Measurements from ENCODE around the gene ZNF423.
"Not testable (repeated sequence)": the region's sequence is repeated elsewhere in the genome, so short reads cannot be mapped to it uniquely, and the experiment has no call there.

Gene ZNF423

GRCh38 chr16:49575346-49576172, 280.4 kb downstream of the ZNF423 start:
- peak; percentile 84 to 88 for DNase-seq

GRCh38 chr16:49574826-49575225, 281.1 kb downstream of the ZNF423 start:
- DNase-seq = no peak

DNA sequence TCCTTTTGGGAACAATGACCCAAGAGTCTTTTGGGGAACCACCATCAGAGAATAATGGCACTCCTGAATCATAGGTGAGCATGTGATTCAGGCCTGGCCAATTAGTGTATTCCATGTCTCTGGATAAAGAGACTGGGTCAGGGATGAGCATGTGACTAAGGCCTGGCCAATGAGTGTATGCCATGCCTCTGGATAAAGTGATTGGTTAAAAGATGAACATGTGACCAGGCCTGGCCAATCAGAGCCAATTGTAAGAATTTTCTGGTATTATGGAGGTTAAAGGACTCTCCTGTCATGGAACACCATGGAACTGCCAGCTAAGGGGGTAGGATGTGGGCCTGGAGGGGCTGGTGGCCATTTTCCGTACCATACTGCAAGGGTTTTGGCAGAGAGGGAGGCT, 288.0 kb downstream of the ZNF423 start:
- no peak for DNase-seq

GRCh38 chr16:49566432-49566831, 289.5 kb downstream of the ZNF423 start:
- DNase-seq = no peak

- DNase-seq = no peak
Observed at GRCh38 chr16:49564496-49565229, 291.2 kb downstream of the ZNF423 start.

DNA sequence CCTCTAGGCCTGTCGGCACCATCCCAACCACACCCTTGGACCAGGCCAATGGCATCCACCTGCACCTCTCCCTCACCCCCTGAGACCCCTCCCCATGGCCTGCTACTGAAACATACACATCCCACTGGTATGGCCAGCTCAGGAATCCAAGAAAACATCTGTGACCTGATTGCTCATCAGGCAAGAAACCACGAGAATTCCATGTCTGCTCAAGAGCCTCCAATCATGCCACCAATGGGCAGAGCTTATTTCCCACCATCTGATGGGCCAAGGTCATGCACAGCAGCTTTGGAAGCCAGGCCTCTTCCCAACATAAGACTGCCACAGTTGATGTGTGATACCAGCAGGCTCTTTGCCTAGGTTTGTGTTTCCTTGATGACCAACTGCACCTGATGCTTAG, 292.2 kb downstream of the ZNF423 start:
- DNase-seq = no peak

GRCh38 chr16:49562894-49563293, 293.0 kb downstream of the ZNF423 start:
- DNase-seq = not testable (repeated sequence)

GRCh38 chr16:49562228-49562627, 293.7 kb downstream of the ZNF423 start:
- DNase-seq = no peak

DNA sequence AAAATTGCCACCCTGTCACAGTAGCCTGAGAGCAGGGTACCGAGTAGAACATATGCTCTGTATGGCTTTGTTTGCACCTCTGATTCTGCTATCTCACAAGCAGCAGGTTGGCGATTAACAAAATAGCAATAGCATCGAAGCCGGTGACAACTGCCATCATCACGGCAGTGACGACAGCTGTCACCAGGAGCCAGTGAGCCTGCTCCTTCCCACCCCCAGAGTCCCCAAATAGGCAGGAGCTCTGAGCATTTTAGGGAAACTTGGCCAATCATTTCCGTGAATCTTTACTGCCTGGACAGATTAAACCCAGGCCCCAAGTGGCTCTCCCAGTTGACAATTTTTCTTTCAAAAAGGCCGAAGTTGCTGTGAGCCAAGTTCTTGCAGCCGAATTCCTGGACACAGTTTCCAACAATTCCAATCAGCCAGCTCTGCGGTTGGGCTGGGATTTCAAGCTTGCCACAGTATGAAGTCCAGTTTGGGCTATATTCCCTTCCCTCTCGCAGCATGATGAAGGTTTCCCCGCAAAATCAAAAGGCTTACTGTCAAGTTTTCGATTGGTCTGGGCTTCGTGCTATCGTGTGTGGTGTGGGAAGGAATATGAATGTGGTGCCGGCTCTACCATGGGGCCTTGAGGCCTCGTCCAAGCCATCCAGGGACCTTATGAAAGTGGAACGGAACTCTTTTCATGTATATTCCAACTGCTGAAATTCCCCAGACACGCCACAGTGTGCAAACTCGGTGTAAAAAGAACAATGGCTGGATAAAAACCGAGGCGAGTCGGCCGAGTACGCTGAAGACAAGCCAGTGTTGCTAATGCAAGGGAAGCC, 295.7 kb downstream of the ZNF423 start:
- no peak for DNase-seq

GRCh38 chr16:49559242-49559641, 296.7 kb downstream of the ZNF423 start:
- DNase-seq = no peak

DNA sequence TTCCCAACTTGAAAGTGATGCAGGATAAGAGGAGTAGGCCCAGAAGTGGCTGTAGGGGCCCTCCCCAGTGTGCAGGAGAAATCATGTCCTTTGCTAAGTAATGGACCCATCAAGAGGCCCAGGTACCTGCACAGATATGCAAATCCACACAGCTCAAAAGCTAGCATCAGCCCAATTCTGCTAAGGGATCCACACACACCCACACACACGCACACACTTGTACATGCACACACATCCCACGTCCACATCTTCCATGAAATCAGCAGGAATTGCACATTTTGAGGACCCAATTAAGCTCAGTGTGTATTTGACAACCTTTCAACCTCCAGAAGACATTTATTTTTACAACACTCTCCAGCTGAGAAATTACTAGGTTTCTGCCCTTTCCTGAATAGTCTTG, 297.5 kb downstream of the ZNF423 start:
- no peak for DNase-seq

DNA sequence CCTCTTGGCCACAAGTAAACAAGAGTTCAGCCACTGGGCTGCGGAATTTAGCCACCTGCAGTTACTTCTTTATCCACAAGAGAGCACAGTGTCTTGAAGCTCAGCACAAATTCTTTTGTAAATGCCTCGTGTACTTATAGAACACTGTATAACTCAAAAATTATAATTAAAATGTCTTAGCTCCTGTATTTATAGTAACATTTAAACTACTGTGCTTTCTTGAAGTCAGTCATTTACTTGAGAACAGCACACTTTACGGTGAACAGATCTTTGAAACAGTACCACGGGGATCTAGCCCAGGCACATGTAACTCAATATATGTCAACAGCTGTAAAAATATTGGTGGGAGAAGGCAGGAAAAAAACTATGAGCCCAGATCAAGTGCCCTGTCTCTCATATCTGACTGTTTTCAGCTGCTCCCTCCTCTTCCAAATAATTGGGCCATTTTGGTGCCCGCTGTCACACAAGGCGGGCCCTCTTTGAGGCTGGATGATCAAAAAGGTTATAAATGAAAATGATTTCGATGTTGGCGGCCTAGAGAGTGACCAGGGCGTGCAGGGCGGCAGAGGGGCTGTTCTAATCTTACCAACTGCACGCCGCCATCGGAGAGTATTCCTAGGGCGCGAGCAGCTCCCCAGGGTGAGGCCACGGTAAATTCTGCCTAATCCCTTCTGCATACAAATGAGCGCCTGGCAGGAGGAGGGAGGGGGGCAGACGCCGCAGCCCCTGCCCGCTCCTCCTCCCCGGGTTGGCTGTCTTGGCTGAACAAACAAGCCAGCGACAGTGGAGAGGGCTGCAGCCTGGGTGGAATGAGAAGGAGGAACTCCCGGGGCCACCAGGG, 299.1 kb downstream of the ZNF423 start:
- no peak for DNase-seq

- DNase-seq = no peak
Observed at GRCh38 chr16:49556249-49556605, 299.7 kb downstream of the ZNF423 start.

GRCh38 chr16:49554681-49555080, 301.2 kb downstream of the ZNF423 start:
- no peak for DNase-seq

- DNase-seq = no peak
Observed at GRCh38 chr16:49552313-49552928, 303.5 kb downstream of the ZNF423 start.

- no peak for DNase-seq
Observed at GRCh38 chr16:49550666-49551065, 305.2 kb downstream of the ZNF423 start.

DNA sequence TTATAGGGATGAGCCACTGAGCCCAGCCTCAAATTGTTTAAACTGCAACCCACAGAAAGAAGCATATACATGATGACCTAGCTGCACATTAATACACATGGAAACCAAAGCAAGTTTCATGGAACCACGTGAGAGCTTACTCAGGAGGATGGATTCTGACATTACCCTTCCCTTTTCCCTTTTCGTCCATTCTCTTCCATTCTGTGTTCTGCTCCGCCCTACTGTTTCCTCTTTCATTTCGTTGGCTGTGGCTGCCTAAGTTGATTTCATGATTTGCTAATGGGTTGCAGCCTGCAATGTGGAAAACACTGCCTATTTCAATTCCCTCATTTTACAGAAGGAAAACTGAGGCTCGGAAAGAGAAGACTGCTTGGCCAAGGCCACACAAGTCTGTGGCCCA, 305.8 kb downstream of the ZNF423 start:
- DNase-seq = no peak

GRCh38 chr16:49548325-49548970, 307.5 kb downstream of the ZNF423 start:
- DNase-seq = no peak

GRCh38 chr16:49547448-49547847, 308.5 kb downstream of the ZNF423 start:
- no peak for DNase-seq

DNA sequence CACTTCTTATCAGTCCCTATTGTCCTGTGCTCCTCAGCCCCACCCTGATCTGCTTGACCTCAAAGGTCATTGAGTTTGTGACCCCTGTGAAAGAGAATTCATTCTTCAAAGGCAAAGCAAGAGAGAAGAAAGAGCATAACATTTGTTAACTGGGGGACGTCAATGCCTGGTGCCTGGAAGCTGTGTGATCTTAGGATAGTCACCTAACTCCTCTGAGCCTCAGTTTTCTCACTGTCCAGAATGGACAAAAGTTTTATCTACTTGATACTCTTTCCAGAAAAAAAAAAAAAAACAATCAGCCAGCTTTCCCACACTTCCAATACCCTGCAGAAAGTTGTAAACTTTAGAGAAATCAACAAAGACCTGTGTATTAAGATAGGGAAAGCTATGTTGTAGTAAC, 309.2 kb downstream of the ZNF423 start:
- DNase-seq = no peak

DNA sequence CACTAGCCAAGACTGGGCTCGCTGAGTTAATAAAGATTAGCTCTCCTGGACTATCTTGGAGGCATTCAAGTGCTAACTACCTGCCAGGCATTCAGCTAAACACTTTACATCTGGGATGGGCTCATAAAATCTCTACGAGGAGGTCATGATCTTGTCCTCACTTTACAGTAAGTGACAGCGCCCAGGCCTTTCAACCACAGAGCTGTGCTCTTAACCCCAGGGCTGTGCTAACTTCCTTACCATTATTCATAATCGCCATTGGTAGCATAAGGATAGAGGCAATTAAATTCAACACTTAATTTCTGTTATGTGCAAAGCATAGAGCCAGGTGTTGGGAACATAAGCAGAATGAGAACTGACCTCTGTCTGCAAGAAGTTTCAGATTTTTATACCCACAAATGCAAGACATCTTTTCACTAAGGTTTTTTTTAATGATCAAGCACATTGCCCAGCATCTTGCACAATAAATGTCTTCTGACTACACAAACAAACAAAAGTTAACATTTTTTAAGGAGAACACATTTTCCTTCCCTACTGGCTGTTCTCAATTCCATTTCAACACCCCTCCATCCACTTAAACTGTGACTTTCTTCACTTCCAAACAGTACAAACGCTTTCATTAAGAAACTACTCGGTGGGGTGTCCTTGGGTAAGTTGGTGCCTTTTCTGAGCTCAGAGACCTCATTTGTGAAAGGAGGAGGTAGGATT, 310.0 kb downstream of the ZNF423 start:
- no peak for DNase-seq

All from inflammatory macrophage (primary cell).